Esophagus (tissue), 2 donors: ENCODE data around the gene MAP3K20. TPM values are rescaled to one million over a fixed set of nuclear protein-coding genes. Genes with fewer than 3 reads are reported as not detected.

ENCODE experiments used
- H3K27ac ChIP-seq, 2 donors: one replicate each; pipeline ENCODE4 v1.5.1; 2013; ENCODE audit warnings: low read depth in 2 of 2, mild to moderate bottlenecking in 2 of 2, inconsistent platforms in 1 of 2, low read length in 1 of 2, moderate library complexity in 1 of 2
- H3K27me3 ChIP-seq, 2 donors: one replicate each; pipeline ENCODE4 v1.6.1; 2013; ENCODE audit warnings: low read length in 2 of 2, control low read depth in 1 of 2, mild to moderate bottlenecking in 1 of 2; ENCODE audit not compliant: insufficient read depth in 2 of 2, control insufficient read depth in 1 of 2
- H3K36me3 ChIP-seq, 2 donors: one replicate each; pipeline ENCODE4 v1.6.1; 2013; ENCODE audit warnings: low read length in 1 of 2; ENCODE audit not compliant: control insufficient read depth in 2 of 2, insufficient read depth in 2 of 2
- H3K4me1 ChIP-seq, 2 donors: one replicate each; pipeline ENCODE4 v1.6.1; 2013; ENCODE audit warnings: low read length in 1 of 2; ENCODE audit not compliant: control insufficient read depth in 2 of 2, insufficient read depth in 2 of 2
- H3K4me3 ChIP-seq, 2 donors: one replicate each; pipeline ENCODE4 v1.5.1; 2013; ENCODE audit warnings: low read length in 2 of 2, mild to moderate bottlenecking in 2 of 2, low read depth in 1 of 2, moderate library complexity in 1 of 2
- H3K9me3 ChIP-seq, 2 donors: one replicate each; pipeline ENCODE4 v1.6.1; 2013; ENCODE audit warnings: mild to moderate bottlenecking in 2 of 2, low read depth in 1 of 2, low read length in 1 of 2, moderate library complexity in 1 of 2; ENCODE audit not compliant: control insufficient read depth in 2 of 2, insufficient read depth in 1 of 2
- WGBS, 2 donors: extraction: QIAGEN DNeasy Blood & Tissue Kit; methylation state at CpG; one replicate each; pipeline ENCODE4 v1.1.7; 2013; 5-methylcytosine and 5-hydroxymethylcytosine counted together
- polyA plus RNA-seq, 2 donors: library from polyadenylated mRNA; stranded (reverse); fragments of 200-250 nt; gene quantifications; one replicate each; pipeline ENCODE4 v1.2.3, GENCODE V29; 2013
- donor health status: healthy with polysubstance abuse.
- donor health status: Bipolar disorder and iron deficiency.

The MAP3K20 gene
- polyA plus RNA-seq, 2 donors = 5.0 to 13.3 TPM

- 73 to 79% methylated on average over 19 to 28 of the region's 28 CpGs for WGBS, 2 donors
- Histone ChIP-seq H3K4me1 (no peaks in the 10 kb centered on the region), H3K4me3 (no peak overlapping the region), H3K27ac (no peak overlapping the region), H3K27me3 (no peaks in the 10 kb centered on the region), H3K36me3 (no peaks in the 10 kb centered on the region), H3K9me3 (no peaks in the 10 kb centered on the region)
Measured at GRCh38 chr2:173282795-173283545, 207.3 kb downstream of the MAP3K20 start.

- Histone ChIP-seq H3K27ac (no peak overlapping the region), H3K9me3 (no peaks in the 10 kb centered on the region), H3K4me3 (no peak overlapping the region), H3K27me3 (no peaks in the 10 kb centered on the region), H3K36me3 (no peaks in the 10 kb centered on the region), H3K4me1 (no peaks in the 10 kb centered on the region)
- WGBS, 2 donors = 69 to 78% methylated on average over 7 of the region's 7 CpGs
Measured at GRCh38 chr2:173286153-173286809, 210.6 kb downstream of the MAP3K20 start.

GRCh38 chr2:173287594-173287993 is 211.9 kb downstream of the MAP3K20 start:
- Histone ChIP-seq H3K9me3 (no peaks in the 10 kb centered on the region), H3K36me3 (no peaks in the 10 kb centered on the region), H3K27ac (no peak overlapping the region), H3K4me1 (no peaks in the 10 kb centered on the region), H3K4me3 (no peak overlapping the region), H3K27me3 (no peaks in the 10 kb centered on the region)
- WGBS, 2 donors = 66 to 71% methylated on average over 2 of the region's 2 CpGs

- WGBS, 2 donors = 63 to 69% methylated on average over 3 of the region's 3 CpGs
- H3K9me3 ChIP-seq = no peaks in the 10 kb centered on the region
- no peak overlapping the region for H3K27ac ChIP-seq
- H3K4me3 ChIP-seq = no peak overlapping the region
- no peaks in the 10 kb centered on the region for H3K4me1 ChIP-seq
- no peaks in the 10 kb centered on the region for H3K27me3 ChIP-seq
- H3K36me3 ChIP-seq = no peaks in the 10 kb centered on the region
Measured at GRCh38 chr2:173288561-173288960, 212.9 kb downstream of the MAP3K20 start.

- Histone ChIP-seq H3K27me3 (no peaks in the 10 kb centered on the region), H3K27ac (no peak overlapping the region), H3K9me3 (no peaks in the 10 kb centered on the region), H3K36me3 (no peaks in the 10 kb centered on the region), H3K4me1 (no peaks in the 10 kb centered on the region), H3K4me3 (no peak overlapping the region)
- WGBS, 2 donors = 58 to 72% methylated on average over 2 of the region's 2 CpGs
Measured at GRCh38 chr2:173290046-173290445, 214.4 kb downstream of the MAP3K20 start.

- Histone ChIP-seq H3K36me3 (no peaks in the 10 kb centered on the region), H3K27me3 (no peaks in the 10 kb centered on the region), H3K4me1 (no peaks in the 10 kb centered on the region), H3K27ac (no peak overlapping the region), H3K4me3 (no peak overlapping the region), H3K9me3 (no peaks in the 10 kb centered on the region)
- 95 to 98% methylated on average over 6 of the region's 6 CpGs for WGBS, 2 donors
Measured at GRCh38 chr2:173290518-173290917, 214.9 kb downstream of the MAP3K20 start.

- 63 to 87% methylated on average over 3 to 4 of the region's 4 CpGs for WGBS, 2 donors
Measured at GRCh38 chr2:173291412-173291811, 215.8 kb downstream of the MAP3K20 start.

GRCh38 chr2:173296235-173296634 is 220.6 kb downstream of the MAP3K20 start:
- Histone ChIP-seq H3K27ac (no peak overlapping the region), H3K36me3 (no peaks in the 10 kb centered on the region), H3K4me1 (no peaks in the 10 kb centered on the region), H3K9me3 (peaks cover 12 to 16% of the 10 kb centered on the region in 2 donors), H3K4me3 (no peak overlapping the region), H3K27me3 (no peaks in the 10 kb centered on the region)
- WGBS, 2 donors = 72% methylated on average over 2 of the region's 2 CpGs

More at GRCh38 chr2:173291412-173291811, 215.8 kb downstream of the MAP3K20 start:
- H3K36me3 ChIP-seq = no peaks in the 10 kb centered on the region
- H3K4me3 ChIP-seq = no peak overlapping the region
- no peak overlapping the region for H3K27ac ChIP-seq
- no peaks in the 10 kb centered on the region for H3K4me1 ChIP-seq
- no peaks in the 10 kb centered on the region for H3K9me3 ChIP-seq
- no peaks in the 10 kb centered on the region for H3K27me3 ChIP-seq

- no peaks in the 10 kb centered on the region for H3K4me1 ChIP-seq
- H3K4me3 ChIP-seq = no peak overlapping the region
- H3K36me3 ChIP-seq = no peaks in the 10 kb centered on the region
- 94 to 95% methylated on average over 5 of the region's 5 CpGs for WGBS, 2 donors
- peaks cover 12 to 16% of the 10 kb centered on the region in 2 donors for H3K9me3 ChIP-seq
- no peak overlapping the region for H3K27ac ChIP-seq
- H3K27me3 ChIP-seq = no peaks in the 10 kb centered on the region
Measured at GRCh38 chr2:173298536-173299097, 223.0 kb downstream of the MAP3K20 start.
